WERI-Rb-1 (cell line): ENCODE measurements around the gene SPTBN1.

ENCODE experiments used
- DNase-seq: peaks from one replicate; pipeline ENCODE4 v3.0.0-alpha.2; 2020
- H3K27ac ChIP-seq: fragments of 250-450 bp; sonication (Bioruptor Pico); 2 replicates; pipeline ENCODE4 v1.5.1; 2020; ENCODE audit warnings: mild to moderate bottlenecking, moderate library complexity
- H3K27me3 ChIP-seq: fragments of 250-450 bp; sonication (Bioruptor Pico); 2 replicates; pipeline ENCODE4 v1.5.1; 2021; ENCODE audit warnings: mild to moderate bottlenecking, low read depth, moderate library complexity; ENCODE audit not compliant: insufficient read depth, severe bottlenecking
- H3K36me3 ChIP-seq: fragments of 250-450 bp; sonication (Bioruptor Pico); 2 replicates; pipeline ENCODE4 v1.5.1; 2020; ENCODE audit warnings: mild to moderate bottlenecking, moderate library complexity
- H3K4me3 ChIP-seq: 2 replicates; pipeline ENCODE4 v1.5.1; 2011; ENCODE audit warnings: low read depth, mild to moderate bottlenecking, control low read depth, low read length
- H3K9me3 ChIP-seq: fragments of 250-450 bp; sonication (Bioruptor Pico); 2 replicates; pipeline ENCODE4 v1.5.1; 2021; ENCODE audit warnings: mild to moderate bottlenecking, moderate library complexity; ENCODE audit not compliant: severe bottlenecking
- CTCF ChIP-seq: IDR thresholded peaks from 2 replicates; pipeline ENCODE4 v1.5.1; 2011; ENCODE audit warnings: low read depth, mild to moderate bottlenecking, control low read depth, inconsistent platforms, low read length

The SPTBN1 gene

GRCh38 chr2:54456612-54457322, 640 bp downstream of the SPTBN1 start:
- peak; percentile 52 for DNase-seq
- peak overlapping the region; percentile 79 for H3K27ac ChIP-seq
- TF ChIP-seq CTCF, result no peak
- H3K36me3 ChIP-seq, result no peaks in the 10 kb centered on the region; the same call in 1 of the 2 replicates
- no peaks in the 10 kb centered on the region for H3K9me3 ChIP-seq
- peak overlapping the region; percentile 96 for H3K4me3 ChIP-seq
- H3K27me3 ChIP-seq, result no peaks in the 10 kb centered on the region

- Histone ChIP-seq H3K36me3 (no peaks in the 10 kb centered on the region; the same call in 1 of the 2 replicates), H3K27me3 (no peaks in the 10 kb centered on the region), H3K9me3 (no peaks in the 10 kb centered on the region), H3K27ac (peak overlapping the region; percentile 54), H3K4me3 (peak overlapping the region; percentile 96)
- peak; percentile 67 for DNase-seq
- TF ChIP-seq CTCF, result no peak
Observed at GRCh38 chr2:54457323-54458023, 1.3 kb downstream of the SPTBN1 start.

- no peaks in the 10 kb centered on the region for H3K27me3 ChIP-seq
- H3K27ac ChIP-seq, result no peak overlapping the region
- H3K9me3 ChIP-seq, result no peaks in the 10 kb centered on the region
- H3K36me3 ChIP-seq, result no peaks in the 10 kb centered on the region; the same call in 1 of the 2 replicates
- DNase-seq, result no peak
- TF ChIP-seq CTCF, result no peak
- no peak overlapping the region for H3K4me3 ChIP-seq
Observed at GRCh38 chr2:54459037-54459441, 2.9 kb downstream of the SPTBN1 start.

- H3K27me3 ChIP-seq, result no peaks in the 10 kb centered on the region
- no peaks in the 10 kb centered on the region for H3K9me3 ChIP-seq
- no peak overlapping the region for H3K4me3 ChIP-seq
- H3K36me3 ChIP-seq, result no peaks in the 10 kb centered on the region
- H3K27ac ChIP-seq, result no peak overlapping the region
- no peak for TF ChIP-seq CTCF
- DNase-seq, result no peak
Observed at GRCh38 chr2:54461261-54461660, 5.1 kb downstream of the SPTBN1 start.

GRCh38 chr2:54464341-54464740, 8.2 kb downstream of the SPTBN1 start:
- no peaks in the 10 kb centered on the region for H3K9me3 ChIP-seq
- no peak for TF ChIP-seq CTCF

More at GRCh38 chr2:54464341-54464740, 8.2 kb downstream of the SPTBN1 start:
- Histone ChIP-seq H3K27ac (no peak overlapping the region), H3K27me3 (no peaks in the 10 kb centered on the region), H3K4me3 (no peak overlapping the region), H3K36me3 (no peaks in the 10 kb centered on the region)
- no peak for DNase-seq
